Effector CD8-positive, alpha-beta T cell (primary cell): ENCODE data around the gene GALP.
"Not testable (repeated sequence)": the region's sequence is repeated elsewhere in the genome, so short reads cannot be mapped to it uniquely, and the experiment has no call there.

Experiments
- DNase-seq: peaks from one replicate; lab custom pipeline; 2025; lab: John Stamatoyannopoulos, UW

GALP gene

DNA sequence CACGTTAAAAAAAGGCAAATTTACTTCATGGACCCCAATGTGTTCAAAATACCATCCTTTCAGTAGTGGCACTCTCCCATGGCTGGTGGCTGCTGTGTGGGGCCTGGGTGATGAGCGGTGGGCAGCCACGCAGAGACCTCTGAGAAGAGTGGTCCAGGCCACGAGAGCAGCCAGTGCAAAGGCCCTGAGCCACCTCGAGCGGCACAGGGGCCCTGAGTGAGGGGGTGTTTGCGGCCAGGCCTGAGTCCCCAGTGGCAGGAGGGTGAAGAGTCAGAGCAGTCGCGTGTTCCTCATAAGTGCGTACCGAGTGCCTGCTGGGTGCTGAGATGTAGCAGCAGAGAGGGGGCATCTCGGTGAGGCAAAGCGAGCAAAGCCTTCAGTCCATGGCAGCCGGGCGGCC is 27.7 kb upstream of the GALP start:
- DNase-seq = no peak

DNA sequence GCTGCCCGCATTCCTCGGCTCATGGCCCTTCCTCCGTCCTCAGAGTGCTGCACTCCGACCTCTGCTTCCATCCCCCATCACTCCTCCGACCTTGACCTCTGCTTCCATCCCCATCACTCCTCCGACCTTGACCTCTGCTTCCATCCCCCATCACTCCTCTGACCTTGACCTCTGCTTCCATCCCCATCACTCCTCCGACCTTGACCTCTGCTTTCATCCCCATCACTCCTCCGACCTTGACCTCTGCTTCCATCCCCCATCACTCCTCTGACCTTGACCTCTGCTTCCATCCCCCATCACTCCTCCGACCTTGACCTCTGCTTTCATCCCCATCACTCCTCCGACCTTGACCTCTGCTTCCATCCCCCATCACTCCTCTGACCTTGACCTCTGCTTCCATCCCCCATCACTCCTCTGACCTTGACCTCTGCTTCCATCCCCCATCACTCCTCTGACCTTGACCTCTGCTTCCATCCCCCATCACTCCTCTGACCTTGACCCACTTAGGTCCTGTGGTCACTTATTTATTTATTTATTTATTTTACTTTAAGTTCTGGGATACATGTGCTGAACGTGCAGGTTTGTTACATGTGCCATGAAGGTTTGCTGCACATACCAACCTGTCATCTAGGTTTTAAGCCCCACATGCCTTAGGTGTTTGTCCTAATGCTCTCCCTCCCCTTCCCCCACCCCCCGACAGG is 26.7 kb upstream of the GALP start:
- DNase-seq = not testable (repeated sequence)

DNA sequence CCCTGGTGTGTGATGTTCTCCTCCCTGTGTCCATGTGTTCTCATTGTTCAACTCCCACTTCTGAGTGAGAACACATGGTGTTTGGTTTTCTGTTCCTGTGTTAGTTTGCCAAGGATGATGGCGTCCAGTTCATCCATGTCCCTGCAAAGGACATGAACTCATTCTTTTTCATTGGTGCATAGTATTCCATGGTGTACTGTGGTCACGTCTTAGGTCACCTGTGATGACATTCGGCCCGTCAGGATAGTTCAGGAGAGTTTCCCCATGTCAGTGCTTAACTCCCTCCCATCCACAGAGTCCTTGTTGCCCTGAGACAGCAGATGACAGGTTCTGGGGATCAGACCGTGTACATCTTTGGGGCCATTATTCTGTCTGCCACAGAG is 26.2 kb upstream of the GALP start:
- DNase-seq = no peak

DNA sequence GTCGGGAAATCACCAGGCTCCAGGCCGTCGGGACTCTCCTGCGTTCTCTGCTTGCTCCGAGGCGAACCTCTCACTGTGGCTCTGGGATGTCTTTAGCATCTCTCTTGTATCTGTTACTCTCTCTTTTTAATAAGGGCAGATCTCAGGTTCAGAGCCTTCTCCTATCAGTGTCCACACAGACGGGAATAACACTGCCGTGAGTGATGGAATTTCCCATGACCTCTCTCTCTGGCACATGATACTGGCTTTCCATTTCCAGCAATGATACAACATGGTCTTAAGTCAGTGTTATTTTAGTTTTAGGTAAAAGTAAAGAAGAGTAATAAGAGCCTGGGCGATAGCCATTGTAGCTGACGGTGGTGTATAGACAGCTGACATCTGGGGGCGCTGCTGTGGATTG is 25.4 kb upstream of the GALP start:
- DNase-seq = no peak

DNA sequence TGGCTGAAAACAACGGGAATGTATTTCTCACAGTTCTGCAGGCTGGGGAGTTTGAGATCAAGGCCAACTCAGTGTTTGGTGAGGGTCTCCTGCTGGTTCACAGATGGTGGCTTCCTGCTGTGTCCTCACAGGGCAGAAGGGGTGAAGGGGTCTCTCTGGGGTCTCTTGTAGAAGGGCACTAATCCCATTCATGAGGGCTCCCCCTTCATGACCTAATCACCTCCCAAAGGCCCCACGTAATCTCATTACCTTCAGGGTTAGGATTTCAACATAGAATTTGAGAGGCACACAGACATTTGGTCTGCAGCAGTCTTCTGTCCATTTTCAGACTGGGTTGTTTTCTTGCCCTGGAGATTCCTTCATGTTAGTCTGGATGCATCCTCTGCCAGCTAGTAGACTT is 23.2 kb upstream of the GALP start:
- no peak for DNase-seq

DNA sequence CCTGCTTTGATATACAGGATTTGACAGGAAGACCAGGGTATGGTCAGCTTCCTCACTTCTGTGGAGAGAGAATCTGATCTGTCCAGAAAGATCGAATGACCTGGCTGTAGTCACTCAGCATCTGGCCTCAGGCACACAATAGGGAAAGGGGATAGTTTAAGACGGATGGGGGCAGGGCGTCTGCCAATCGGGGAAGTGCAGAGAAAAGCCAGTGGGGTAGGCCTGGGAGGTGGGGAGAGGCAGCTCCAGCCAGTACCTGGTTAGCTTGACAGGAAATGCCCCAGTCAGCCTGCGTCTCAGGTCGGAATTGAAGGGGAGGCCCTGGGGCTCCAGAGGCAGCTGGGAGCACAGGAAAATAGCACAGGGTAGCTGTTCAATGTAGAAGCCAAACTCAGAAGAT is 22.3 kb upstream of the GALP start:
- no peak for DNase-seq

DNA sequence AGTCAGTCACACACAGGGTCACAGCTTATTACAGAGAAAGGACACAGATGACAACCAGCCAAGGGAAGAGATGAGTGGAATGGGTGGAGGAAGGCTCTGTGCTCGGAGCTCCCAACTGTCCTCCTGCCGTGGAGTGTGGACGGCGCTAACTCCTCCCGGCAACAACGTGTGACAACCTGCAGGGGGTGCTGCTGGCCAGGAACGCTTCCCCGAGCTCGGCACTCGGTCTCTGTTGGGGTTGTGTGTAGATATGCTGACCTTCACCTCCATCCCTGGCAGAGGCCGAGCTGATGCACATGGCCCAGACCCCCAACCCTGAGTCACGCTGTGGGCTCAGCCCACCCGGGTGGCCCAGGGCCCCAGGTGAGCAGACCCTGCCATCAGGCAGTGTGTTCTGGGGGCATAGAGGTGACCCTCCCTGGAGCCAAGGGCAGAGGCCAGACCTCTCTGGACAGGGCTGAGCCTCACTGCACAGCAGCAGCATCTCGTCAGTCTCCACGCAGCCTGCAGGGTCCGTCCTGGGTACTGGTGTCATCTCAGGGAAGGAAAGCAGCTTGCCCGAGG is 20.6 kb upstream of the GALP start:
- no peak for DNase-seq

DNA sequence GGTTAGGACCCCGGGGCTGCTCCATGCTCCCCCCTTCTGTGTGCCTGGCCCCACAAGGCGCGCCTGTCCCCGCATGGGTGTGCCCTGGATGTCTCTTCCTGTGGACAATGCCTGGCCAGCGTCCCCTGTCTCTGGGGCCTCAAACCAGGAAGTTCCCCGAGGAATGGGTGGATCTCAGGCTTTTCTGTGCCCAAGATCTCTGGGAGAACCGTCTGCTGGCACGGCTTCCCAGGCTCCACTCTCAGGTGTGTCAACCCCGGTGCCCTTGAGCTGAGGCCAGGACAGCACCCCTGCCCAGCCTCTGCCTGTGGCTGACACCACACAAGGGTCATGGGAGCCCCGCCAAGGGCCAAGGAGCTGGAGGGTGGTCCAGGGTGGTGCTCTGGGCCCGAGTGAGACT is 19.0 kb upstream of the GALP start:
- DNase-seq = no peak

DNA sequence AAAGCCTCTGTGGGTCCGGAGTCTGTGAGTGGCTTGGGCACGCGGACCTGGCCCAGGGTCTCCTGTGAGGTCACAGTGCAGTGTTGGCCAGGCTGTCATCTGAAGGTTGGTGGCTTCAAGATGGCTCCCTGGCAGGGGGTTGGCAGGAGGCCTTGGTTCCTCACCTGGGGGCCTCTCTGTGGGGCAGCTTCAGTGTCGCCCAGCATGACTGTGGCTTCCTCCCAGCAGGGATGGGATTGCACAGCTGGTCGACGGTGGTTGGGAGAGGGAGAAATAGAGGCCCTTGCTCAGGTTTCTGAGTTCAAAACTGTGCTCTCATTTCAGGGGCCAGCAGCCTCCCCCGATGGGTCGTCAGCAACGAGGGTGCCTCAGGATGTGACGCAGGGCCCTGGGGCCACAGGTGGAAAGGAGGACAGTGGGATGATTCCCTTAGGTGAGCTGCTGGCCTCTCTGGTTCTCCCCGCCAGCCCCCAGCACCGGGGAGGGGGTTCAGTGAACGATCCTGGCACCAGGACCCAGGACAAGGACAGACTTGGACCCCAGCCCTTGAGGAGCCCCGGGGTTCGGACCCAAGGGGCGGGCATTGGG is 17.5 kb upstream of the GALP start:
- DNase-seq = no peak

DNA sequence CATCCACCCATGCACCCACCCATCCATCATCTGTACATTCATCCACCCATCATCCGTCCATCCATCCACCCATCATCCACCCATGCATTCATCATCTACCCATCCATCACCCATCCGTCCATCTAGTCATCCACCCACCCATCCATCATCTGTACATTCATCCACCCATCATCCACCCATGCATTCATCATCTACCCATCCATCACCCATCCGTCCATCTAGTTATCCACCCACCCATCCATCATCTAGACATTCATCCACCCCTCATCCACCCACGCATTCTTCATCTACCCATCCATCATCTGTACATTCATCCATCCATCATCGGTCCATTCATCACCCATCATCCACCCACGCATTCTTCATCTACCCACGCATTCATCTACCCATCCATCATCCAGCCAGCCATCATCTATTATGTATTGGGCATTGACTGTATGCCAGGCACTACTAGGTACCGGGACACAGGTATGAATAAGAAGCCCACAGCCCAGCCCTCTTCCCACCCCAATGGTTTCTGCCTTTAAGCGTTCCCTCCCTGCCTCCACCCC is 16.7 kb upstream of the GALP start:
- no peak for DNase-seq

DNA sequence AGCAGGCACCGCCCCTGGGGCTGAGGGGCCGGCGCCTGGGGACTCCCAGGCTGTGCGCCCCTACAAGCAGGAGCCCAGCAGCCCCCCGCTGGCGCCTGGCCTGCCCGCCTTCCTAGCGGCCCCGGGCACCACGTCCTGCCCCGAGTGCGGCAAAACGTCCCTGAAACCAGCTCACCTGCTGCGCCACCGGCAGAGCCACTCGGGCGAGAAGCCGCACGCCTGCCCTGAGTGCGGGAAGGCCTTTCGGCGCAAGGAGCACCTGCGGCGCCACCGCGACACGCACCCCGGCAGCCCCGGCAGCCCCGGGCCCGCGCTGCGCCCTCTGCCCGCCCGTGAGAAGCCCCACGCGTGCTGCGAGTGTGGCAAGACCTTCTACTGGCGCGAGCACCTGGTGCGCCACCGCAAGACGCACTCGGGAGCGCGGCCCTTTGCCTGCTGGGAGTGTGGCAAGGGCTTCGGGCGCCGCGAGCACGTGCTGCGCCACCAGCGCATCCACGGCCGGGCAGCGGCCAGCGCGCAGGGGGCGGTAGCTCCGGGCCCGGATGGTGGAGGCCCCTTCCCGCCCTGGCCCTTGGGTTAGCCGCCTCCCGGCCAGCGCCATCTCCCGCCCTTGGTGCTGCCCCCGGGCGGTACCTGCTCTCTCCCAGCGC is 16.1 kb upstream of the GALP start:
- DNase-seq = no peak

DNA sequence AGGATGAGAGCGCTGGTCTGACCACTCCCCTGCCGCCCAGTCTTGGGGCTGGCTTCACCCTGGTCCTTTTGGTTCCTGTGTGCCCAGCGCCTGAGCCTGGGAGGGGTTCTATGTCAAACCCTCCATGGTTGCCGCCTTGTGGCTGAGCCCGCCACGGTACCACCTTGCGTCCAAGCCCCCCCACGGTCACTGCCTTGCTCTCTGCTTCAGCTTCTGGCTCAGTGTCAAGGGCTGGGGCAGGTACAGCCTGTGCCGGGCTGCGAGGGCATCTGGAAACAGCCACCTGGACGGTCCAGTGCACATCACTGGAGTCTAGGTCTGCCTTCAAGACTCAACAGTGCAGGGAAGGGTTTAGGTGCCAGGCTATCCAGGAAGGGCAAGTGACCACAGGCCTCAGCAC is 14.3 kb upstream of the GALP start:
- DNase-seq = no peak

DNA sequence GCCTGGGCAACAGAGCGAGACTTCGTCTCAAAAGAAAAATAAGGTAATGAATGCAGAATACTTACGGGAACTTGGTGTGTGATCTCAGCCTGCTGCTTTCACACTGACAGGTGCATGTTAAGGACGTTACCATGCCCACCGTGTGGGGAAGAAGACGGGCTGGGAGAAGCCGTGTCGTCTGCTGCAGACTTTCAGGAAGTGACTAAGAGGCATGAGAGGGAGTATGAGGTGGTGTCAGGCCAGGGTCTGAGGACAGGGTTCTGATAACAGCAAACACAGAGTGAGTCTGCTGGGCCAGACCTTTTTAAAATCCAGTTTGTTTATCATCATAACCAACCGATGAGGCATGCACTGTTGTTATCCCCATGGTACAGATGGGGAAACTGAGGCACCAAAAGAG is 13.6 kb upstream of the GALP start:
- DNase-seq = no peak

DNA sequence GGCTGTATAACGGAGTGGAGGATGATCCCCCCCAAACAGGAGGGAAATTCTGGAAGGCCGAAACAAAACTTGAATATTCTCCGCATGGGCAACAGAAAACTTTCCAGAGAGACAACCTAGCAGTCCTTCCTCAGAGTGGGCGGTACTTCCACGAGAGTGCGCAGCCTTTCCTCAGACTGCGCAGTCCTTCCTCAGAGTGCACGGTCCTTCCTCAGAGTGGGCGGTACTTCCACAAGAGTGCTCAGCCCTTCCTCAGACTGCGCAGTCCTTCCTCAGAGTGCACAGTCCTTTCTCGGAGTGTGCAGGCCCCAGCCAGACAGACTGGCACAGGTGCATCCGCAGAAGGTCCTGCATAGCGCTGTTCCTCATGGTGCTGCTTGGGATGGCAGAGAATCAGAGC is 12.7 kb upstream of the GALP start:
- DNase-seq = no peak

DNA sequence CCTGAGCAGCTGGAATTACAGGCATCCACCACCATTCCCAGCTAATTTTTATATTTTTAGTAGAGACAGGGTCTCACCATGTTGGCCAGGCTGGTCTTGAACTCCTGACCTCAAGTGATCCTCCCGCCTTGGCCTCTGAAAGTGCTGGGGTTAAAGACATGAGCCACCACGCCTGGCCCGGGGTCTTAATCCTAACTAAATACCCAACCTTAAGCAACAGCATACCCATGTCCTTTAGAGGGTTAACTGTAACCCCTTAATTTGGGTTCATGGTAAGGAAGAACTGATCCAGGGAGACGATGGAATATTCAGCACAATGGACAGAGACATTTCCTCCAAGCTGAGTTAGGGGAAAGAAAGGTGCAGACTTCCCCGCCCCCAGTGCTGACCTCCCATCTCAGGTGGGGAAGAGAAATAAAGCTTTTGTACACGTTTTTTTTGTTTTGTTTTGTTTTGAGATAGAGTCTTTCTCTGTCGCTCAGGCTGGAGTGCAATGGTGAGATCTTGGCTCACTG is 8.7 kb upstream of the GALP start:
- DNase-seq = no peak

DNA sequence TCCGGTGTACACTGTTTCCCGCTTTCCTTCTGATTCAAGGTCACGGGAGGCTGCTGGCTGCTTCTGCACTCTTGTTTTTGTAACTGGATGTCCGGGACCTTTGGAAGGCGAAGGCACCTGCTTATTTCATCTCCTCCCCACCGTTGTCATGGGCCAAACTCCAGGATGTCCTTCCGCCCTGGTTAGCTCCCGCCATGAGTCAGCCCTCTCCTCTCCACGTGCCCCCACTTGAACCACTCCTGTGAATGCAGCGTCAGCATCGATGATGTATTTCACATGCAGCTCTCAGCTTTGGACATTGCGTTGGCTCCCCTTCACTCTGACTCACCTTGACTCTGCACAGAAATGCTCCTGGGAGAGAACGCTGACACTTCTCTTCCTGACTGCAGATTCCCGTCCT is 5.5 kb upstream of the GALP start:
- DNase-seq = no peak

DNA sequence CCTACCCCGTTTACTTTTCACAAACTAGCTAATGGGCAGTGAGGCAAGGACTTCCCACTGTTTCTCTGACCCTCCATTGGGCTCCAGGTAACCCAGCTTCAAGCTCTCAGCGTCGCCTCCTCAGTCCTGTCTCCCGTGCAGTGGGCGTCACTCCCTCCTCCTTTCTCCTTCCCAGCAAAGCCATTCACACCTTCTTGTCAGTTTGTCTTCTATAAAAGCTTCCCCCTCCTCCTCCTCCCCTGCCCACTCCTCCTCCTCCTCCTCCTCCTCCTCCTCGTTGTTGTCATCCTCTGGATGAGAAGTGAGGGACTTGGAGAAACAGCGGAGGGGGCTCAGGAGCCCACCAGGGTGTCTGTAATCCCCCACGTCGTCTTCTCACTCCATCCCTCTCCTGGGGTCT is 1.7 kb upstream of the GALP start:
- DNase-seq = no peak

DNA sequence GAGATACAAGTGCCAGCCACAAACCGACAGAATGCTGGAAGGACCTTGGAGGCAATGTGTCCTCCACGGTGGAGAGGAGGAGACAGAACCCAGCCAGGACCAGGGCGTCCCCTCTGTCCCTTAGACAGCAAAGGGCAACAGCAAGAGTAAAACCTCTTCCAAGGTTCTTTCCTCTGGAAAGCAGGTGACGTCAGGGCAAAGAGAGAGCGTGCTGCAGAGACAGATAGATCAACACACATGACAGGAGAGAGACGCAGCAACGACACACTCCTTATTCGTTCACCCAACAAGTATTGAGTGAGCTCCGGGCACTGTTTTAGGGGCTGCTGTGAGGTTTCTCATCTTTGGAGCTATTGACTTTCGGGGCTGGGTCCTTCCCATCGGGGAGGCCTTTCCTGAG is 1.3 kb upstream of the GALP start:
- no peak for DNase-seq

DNA sequence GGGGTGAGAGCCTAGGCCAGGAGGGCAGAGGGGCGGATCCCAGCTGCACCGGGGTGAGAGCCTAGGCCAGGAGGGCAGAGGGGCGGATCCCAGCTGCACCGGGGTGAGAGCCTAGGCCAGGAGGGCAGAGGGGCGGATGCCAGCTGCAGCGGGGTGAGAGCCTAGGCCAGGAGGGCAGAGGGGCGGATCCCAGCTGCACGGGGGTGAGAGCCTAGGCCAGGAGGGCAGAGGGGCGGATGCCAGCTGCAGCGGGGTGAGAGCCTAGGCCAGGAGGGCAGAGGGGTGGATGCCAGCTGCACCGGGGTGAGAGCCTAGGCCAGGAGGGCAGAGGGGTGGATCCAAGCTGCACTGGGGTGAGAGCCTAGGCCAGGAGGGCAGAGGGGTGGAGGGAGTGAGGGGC is 502 bp downstream of the GALP start:
- not testable (repeated sequence) for DNase-seq

DNA sequence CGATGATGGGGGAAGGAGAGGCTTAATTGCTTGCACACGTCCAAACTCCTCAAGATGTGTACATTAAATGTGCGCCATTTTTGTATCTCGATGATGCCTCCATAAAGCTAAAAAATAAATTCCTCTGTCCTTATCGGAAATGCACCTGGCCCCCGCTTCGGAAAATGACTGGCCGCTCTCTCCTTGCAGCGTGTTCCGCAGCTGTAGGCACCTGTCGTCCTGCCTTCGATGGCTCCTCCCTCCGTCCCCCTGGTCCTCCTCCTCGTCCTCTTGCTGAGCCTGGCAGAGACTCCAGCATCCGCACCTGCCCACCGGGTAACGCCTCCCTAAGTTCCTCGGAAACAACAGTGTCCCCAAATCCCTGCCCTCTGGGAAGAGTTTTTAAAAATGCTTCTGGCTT is 1.1 kb downstream of the GALP start:
- no peak for DNase-seq

DNA sequence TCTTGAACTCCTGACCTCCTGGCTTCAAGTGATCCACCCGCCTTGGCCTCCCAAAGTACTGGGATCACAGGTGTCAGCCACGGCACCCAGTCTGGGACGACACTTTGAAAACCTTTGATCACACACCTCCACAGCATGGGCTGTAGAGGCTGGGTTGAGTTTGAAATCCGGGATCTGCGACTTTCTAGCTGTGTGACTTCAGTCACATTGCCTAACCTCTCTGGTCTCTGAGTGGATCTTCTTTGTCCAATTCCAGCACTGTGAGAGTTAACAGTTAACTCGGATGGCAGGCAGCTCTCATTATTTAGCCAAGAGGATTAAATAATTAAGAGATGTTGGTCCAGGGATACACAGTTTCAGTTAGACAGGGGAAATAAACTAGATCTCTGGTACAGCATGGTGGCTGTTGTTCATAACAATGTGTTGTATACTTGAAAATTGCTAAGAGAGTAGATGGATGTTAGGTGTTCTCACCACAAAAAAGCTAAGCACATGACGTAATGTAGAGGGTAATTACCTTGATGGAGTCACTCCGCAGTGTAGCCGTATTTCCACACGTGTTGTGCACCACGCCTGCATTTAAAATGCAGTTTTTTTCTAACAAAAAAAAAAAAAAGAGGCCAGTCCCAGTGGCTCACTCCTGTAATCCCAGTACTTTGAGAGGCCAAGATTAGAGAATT is 1.9 kb downstream of the GALP start:
- DNase-seq = no peak

DNA sequence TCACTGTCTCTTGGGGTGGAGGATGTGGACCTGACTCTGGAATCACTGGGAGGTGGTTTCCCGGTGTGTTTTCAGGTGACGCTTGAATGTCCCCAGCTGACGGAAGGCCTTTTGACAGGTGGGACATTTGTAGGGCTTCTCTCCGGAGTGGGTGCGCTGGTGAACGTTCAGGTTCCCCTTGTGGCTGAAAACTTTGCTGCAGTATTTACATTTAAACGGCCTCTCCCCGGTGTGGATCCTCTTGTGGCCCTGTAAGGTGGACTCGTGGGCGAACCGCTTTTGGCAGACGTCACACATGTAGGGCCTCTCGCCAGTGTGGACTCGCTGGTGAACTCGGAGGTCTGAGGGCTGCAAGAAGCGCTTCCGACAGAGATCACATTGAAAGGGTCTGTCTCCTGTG is 14.0 kb downstream of the GALP start:
- no peak for DNase-seq
